Measurements from ENCODE around the gene NRCAM.

NRCAM gene

DNA sequence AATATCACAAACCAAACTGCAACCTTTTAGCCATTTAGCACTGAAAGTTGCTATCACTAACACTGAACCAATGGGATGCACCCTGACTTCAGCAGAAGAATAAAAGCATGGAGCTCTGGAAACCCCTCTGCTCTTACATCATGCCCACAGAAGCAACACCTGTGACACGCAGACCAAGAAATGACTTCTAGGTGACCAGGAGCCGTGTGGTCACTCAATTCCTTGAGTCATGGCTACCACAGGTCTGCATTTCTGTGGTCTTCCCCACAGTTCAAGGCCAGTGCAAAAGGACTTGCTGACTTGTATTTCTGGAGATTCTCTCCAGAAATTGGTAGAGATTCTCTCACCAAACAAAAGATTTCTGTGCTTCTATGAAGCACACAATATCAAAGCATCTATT is 38.3 kb downstream of the NRCAM start:
- no peak overlapping the region for H3K4me3 ChIP-seq (ENCODE audit: low read length)
- no peak for DNase-seq (ENCODE audit: low read depth)

GRCh38 chr7:108417144-108417543 is 39.1 kb downstream of the NRCAM start:
- no peak for DNase-seq (ENCODE audit: low read depth)
- no peak for TF ChIP-seq CTCF (conservative IDR thresholded peaks at IDR 0.05; ENCODE audit: low read length)
- no peak overlapping the region for H3K4me3 ChIP-seq (ENCODE audit: low read length)

More for the DNA sequence above, 38.3 kb downstream of the NRCAM start:
- TF ChIP-seq CTCF (conservative IDR thresholded peaks at IDR 0.05; ENCODE audit: low read length) = no peak

- no peak for TF ChIP-seq CTCF (conservative IDR thresholded peaks at IDR 0.05; ENCODE audit: low read length)
- peak; percentile 20 for DNase-seq (ENCODE audit: low read depth)
- no peak overlapping the region for H3K4me3 ChIP-seq (ENCODE audit: low read length)
Observed at GRCh38 chr7:108415821-108416536, 40.3 kb downstream of the NRCAM start.

- DNase-seq (ENCODE audit: low read depth) = no peak
- no peak for TF ChIP-seq CTCF (conservative IDR thresholded peaks at IDR 0.05; ENCODE audit: low read length)
- H3K4me3 ChIP-seq (ENCODE audit: low read length) = no peak overlapping the region
Observed at GRCh38 chr7:108415084-108415483, 41.2 kb downstream of the NRCAM start.

DNA sequence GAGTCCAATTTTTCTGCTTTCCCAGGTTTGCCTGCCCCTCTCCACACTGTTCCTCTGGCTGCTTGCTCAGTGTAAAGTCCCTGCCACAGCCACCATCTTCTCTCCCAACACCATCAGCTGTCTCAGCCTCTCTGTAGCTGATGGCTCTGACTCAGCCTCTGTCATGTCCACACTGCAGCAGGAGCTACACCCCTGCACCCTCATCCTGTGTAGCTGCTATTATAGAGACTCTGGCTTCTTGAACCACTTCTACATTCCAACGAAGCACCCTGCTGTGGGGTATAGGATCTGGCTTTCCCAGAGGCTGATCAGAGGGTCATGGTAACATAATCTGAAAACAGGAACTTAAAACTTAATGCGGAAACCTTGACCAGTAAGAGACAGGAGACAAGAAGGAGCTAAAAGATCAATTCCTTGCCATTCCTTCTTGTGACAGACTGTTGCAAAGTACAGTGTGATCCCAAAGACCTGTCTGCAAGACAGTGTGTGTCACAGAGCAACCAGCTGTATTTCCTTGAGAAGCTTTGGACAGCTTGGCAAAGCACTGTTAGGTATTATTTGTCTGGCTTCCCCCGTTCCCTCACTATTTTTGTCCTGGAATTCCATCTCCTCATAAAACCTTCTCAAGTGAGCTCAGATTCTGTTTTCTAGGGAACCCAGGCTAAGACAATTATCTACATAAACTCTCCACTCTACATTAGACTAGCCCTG is 42.3 kb downstream of the NRCAM start:
- DNase-seq (ENCODE audit: low read depth) = no peak
- no peak overlapping the region for H3K4me3 ChIP-seq (ENCODE audit: low read length)
- no peak for TF ChIP-seq CTCF (conservative IDR thresholded peaks at IDR 0.05; ENCODE audit: low read length)

DNA sequence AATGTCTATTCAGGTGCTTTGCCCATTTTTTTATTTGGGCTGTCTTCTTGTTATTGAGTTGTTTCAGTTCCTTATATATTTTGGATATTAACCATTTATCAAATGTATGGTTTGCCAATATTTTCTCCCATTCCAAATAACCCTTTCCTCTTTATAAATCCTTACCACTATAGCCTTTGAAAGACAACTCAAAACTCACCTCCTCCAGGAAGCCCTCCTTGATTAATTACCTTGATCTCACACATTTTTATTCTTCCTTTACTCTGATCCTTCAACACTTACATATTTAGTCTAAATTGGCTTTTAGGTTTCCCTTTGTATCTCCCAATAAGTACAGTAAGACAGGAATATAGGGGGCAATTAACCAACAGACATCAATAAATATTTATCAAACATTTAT is 42.9 kb downstream of the NRCAM start:
- no peak for DNase-seq (ENCODE audit: low read depth)
- TF ChIP-seq CTCF (conservative IDR thresholded peaks at IDR 0.05; ENCODE audit: low read length) = no peak
- H3K4me3 ChIP-seq (ENCODE audit: low read length) = no peak overlapping the region

- no peak overlapping the region for H3K4me3 ChIP-seq (ENCODE audit: low read length)
- DNase-seq (ENCODE audit: low read depth) = no peak
- TF ChIP-seq CTCF (conservative IDR thresholded peaks at IDR 0.05; ENCODE audit: low read length) = no peak
Observed at GRCh38 chr7:108409146-108409545, 47.1 kb downstream of the NRCAM start.
